Stimulated activated CD8-positive, alpha-beta memory T cell treated with anti-CD3 and anti-CD28 coated beads, Interleukin-15, amount 100 ng/mL, for 24 hours (primary cell): ENCODE results near the gene GID4.

Experiments used
- DNase-seq: peaks from one replicate; pipeline ENCODE4 v3.0.0-alpha.2; 2020; ENCODE audit warnings: low read depth

GID4 gene

GRCh38 chr17:18044609-18045008 lies 5.4 kb downstream of the GID4 start:
- DNase-seq = no peak

GRCh38 chr17:18045691-18046350 lies 6.6 kb downstream of the GID4 start:
- DNase-seq = no peak

DNA sequence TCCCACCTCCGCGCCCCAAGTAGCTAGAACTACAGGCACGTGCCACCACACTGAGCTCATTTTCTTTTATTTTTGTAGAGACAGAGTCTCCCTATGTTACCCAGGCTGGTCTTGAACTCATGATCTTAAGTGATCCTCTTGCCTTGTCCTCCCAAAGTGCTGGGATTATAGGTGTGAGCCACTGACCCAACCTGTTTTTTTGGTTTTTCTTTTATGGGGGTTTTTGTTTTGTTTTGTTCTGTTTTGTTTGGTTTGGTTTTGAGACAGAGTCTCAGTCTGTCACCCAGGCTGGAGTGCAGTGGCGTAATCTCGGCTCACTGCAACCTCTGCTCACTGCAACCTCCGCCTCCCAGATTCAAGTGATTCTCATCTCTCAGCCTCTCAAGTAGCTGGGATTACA lies 16.4 kb downstream of the GID4 start:
- no peak for DNase-seq

- DNase-seq = no peak
These were observed 17.0 kb downstream of the GID4 start for GRCh38 chr17:18056214-18056613.

DNA sequence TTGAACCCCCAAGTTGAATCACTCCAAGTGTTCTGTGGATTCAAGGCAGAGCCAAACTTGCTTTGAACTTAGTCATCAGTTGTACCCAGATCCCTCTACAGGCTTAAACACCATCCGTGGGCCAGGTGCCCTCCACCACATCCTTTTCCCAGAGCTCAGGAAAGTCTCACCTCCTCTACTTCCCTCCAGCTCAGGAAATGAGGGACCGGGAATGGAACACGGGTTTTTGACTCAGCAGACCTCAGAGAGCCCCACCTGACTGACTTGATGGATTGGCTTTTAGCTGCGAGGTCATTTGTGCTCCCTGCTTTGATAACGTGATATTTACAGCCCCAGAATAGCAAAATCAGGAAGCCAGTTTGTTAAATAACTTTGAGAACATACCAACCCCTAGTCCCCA lies 20.1 kb downstream of the GID4 start:
- no peak for DNase-seq

DNA sequence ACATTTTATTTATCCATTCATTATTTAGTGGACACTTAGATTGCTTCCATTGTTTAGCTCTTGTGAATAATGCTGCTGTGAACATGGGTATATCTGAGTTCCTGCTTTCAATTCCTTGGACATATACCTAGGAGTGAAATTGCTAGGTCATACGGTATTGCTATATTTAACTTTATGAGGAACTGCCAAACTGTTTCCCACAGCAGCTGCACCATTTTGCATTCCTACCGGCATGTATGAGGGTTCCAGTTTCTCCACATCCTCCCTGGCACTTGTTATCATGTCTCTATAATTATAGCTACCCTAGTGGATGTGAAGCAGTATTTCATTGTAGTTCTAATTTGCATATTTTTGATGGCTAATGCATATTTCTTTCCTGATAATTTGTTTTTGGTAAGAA lies 24.8 kb downstream of the GID4 start:
- no peak for DNase-seq

- no peak for DNase-seq
These were observed 26.3 kb downstream of the GID4 start for GRCh38 chr17:18065546-18065945.

- DNase-seq = no peak
These were observed 27.7 kb downstream of the GID4 start for GRCh38 chr17:18066866-18067265.

GRCh38 chr17:18069101-18069500 lies 29.9 kb downstream of the GID4 start:
- no peak for DNase-seq

DNA sequence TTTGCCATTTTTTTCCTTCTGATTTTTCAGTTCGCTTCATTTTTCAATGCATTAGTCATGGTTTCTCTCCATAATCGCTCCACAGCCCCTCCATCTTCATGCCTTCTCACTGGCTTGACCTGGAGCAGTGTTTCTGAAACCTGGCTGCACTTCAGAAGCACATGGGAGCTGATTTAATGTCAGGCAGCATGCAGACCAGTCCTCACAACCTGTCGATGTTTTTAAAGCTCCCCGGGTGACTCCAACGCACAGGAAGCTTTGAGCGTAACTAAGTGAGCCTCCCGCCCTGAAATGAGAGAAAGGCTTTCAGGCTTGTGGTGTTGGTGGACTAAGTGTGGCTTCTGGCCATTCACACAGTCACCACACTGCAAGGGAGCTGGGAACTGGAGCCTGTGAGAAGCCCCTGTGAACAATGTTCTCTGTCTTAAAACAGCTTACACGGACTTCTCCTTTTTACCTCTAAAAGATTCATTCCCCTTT lies 31.7 kb downstream of the GID4 start:
- DNase-seq = no peak

DNA sequence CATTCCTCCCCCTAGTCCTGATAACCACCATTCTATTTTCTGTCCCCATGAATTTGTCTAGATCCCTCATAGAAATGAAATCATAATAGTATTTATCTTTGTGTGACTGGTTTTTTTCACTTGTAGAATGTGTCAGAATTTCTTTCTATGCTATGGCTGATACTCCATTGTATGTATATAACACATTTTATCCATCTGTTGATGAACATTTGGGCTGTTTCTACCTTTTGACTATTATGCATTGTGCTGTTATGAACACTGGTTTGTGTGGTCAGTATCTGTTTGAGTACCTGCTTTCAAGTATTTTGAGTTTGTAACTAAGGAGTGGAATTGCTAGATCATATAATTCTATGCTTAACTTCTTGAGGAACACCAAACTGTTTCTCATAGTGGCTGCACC lies 32.5 kb downstream of the GID4 start:
- no peak for DNase-seq

DNA sequence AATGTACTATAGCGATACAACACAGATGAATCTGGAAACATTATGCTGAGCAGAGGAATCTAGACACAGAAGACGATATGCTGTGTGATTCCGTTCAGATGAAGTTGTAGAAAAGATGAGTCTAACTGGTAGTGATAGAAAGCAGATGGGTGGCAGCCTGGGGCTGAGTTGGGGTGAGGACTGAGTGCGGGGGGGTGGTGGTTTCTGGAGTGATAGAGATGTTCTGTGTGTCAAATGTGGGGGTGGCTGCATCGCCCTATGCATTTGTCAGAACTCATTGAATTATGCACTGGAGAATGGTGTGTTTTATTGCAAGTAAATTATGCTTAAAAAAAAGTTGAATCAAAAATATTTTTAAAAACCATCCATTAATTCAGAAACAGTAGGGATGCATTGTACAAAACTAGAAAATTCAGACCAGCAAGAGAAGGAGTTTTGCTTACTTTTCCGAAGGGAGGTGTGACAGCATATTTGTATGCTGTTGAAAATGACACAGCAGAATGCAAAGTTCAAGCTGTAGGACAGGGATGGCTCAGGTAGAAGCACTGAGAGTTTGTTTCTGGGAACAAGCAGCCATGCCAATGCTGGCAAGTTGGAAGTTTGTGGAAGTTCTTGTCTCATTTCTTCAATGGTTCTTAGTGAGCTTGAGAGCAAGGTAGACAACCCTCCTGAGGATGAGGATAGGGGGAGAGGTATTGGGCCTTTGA lies 35.5 kb downstream of the GID4 start:
- DNase-seq = no peak

GRCh38 chr17:18076936-18077335 lies 37.7 kb downstream of the GID4 start:
- DNase-seq = no peak

DNA sequence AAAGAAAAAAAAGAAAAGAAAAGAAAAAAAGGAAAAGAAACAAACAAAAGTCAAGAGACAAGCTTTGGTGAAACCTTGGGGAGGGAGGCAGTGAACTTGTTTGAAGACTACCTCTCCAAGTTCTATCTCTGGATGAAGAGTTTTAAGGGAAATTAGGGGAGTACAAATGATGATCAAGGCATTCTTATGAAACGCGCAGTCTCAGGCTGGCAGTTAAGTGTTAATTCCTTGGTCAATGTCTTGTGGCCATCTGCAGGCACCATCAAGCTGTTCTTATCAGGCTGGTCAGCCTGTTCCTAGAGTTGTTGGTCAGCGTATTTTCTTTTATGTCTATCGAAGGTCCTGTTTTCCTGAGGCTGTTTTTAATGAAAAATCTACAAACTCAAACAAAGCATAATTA lies 40.3 kb downstream of the GID4 start:
- DNase-seq = no peak

DNA sequence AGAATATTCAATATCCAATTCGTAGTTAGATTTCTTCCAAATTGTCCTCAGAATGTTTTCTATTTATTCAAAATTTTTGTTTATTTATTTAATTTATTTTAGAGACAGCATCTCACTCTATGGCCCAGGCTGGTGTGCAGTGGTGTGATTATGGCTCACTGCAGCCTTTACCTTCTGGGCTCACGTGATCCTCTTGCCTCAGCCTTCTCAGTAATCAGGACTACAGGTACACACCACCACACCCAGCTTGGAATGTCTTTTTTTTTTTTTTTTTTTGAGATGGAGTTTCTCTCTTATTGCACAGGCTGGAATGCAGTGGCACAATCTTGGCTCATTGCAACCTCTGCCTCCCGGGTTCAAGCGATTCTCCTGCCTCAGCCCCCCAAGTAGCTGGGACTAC lies 45.0 kb downstream of the GID4 start:
- DNase-seq = no peak

GRCh38 chr17:18087610-18088491 lies 48.6 kb downstream of the GID4 start, which contains the start of gene DRG2:
DRG2 (plus strand) TSS chr17:18087948; CDS start chr17:18088024, 76 bp downstream.
- peak; percentile 79 for DNase-seq

- no peak for DNase-seq
These were observed 50.4 kb downstream of the GID4 start for GRCh38 chr17:18089613-18090012.

- no peak for DNase-seq
These were observed 54.6 kb downstream of the GID4 start for GRCh38 chr17:18093616-18094408.

DNA sequence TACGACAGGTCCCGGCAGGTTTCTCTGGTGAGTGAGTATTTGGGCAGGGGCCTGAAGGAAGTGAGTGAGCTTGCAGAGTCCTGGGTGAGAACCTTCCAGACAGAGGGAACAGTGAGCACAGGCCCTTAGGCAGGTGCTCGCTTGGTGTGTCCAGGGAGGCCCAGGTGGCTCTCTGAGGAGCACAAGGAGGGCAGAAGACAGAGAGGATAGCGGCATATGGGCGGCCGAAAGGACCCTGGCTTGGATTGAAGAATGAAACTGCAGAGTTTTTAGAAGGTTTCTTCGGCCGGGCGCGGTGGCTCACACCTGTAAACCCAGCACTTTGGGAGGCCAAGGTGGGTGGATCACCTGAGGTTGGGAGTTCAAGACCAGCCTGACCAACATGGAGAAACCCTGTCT lies 55.2 kb downstream of the GID4 start:
- no peak for DNase-seq

- no peak for DNase-seq
These were observed 60.3 kb downstream of the GID4 start for GRCh38 chr17:18099516-18099915.

DNA sequence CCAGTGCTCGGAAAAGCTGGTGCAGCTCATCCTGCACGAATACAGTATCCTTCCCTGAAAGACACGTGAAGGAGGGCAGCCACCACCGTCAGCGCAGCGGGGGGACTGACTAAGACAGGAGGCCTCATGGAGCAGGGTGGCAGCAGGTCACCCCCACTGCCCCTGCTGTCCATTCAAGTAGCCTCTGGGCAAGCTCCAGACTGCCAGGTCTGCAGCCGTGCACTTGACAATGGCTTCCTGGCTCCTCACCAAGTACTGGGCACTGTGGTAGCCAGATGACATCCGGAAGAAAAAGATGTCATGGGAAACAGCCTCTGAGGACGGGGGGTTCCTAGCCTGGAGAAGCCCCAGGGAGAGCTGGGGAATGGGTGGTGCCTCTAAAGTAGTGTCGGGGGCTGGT lies 61.4 kb downstream of the GID4 start:
- DNase-seq = no peak

GRCh38 chr17:18101828-18102227 lies 62.6 kb downstream of the GID4 start:
- no peak for DNase-seq
